ENCODE data around the gene VAV2.

VAV2 gene

DNA sequence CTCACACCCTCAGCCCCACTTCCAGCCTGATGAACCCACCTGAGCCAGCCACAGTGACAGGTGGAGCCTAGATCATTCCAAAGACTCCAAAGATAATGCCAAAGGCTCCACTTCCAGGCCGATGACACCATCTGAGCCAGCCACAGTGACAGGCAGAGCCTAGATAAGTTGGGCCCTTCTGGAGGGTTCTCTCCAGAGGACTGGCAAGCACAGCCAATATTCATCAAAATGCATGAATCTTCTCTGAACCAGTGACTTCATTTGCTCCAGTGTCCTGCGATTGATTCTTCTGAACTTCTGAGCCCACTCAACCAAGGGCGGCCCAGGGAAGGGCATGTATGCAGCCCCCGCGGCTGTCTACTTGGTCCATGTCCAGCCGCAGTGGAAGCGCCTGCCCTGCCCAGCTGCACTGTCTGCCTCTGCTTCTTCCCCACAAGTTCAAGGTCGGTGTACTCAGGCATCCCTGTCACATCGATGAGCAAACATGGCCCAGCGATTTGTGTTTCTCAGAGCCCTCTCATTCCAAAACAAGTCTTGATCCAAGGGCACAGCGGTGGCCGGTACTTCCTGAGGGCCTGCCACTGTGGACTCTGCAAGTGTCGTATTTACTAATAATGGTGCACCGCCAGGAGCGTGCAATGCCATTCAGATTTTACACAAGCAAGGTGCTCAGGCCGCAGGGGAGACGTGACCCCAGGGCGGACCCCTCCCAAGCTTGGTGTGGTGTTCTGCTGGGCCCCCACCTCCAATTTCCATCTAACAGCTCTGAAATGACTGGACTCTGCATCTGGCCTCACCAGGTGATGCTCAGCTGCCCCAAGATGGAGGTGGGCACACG lies 107.0 kb downstream of the VAV2 start:
- in situ Hi-C loops (cut with MboI; ENCODE audit: low sequenced_read_pairs, unreplicated experiment): no loop called here
- no peak for DNase-seq (ENCODE audit: low spot score)
- TF ChIP-seq, protein P1, sequence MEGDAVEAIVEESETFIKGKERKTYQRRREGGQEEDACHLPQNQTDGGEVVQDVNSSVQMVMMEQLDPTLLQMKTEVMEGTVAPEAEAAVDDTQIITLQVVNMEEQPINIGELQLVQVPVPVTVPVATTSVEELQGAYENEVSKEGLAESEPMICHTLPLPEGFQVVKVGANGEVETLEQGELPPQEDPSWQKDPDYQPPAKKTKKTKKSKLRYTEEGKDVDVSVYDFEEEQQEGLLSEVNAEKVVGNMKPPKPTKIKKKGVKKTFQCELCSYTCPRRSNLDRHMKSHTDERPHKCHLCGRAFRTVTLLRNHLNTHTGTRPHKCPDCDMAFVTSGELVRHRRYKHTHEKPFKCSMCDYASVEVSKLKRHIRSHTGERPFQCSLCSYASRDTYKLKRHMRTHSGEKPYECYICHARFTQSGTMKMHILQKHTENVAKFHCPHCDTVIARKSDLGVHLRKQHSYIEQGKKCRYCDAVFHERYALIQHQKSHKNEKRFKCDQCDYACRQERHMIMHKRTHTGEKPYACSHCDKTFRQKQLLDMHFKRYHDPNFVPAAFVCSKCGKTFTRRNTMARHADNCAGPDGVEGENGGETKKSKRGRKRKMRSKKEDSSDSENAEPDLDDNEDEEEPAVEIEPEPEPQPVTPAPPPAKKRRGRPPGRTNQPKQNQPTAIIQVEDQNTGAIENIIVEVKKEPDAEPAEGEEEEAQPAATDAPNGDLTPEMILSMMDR (IDR thresholded peaks at IDR 0.05; ENCODE audit: borderline replicate concordance, control extremely low read depth, extremely low read depth, insufficient read depth, missing control alignments): no peak

GRCh38 chr9:133882849-133883755 lies 109.0 kb downstream of the VAV2 start:
- TF ChIP-seq, protein P1 (IDR thresholded peaks at IDR 0.05; ENCODE audit: borderline replicate concordance, control extremely low read depth, extremely low read depth, insufficient read depth, missing control alignments): no peak
- in situ Hi-C loops (cut with MboI; ENCODE audit: low sequenced_read_pairs, unreplicated experiment): no loop called here
- DNase-seq (ENCODE audit: low spot score): no peak

- in situ Hi-C loops (cut with MboI; ENCODE audit: low sequenced_read_pairs, unreplicated experiment): no loop called here
- DNase-seq (ENCODE audit: low spot score): no peak
- TF ChIP-seq, protein P1 (IDR thresholded peaks at IDR 0.05; ENCODE audit: borderline replicate concordance, control extremely low read depth, extremely low read depth, insufficient read depth, missing control alignments): no peak
These were observed 110.3 kb downstream of the VAV2 start for GRCh38 chr9:133881671-133882381.

GRCh38 chr9:133880851-133881661 lies 111.1 kb downstream of the VAV2 start:
- in situ Hi-C loops (cut with MboI; ENCODE audit: low sequenced_read_pairs, unreplicated experiment): no loop called here
- TF ChIP-seq, protein P1 (IDR thresholded peaks at IDR 0.05; ENCODE audit: borderline replicate concordance, control extremely low read depth, extremely low read depth, insufficient read depth, missing control alignments): no peak
- DNase-seq (ENCODE audit: low spot score): no peak

GRCh38 chr9:133880136-133880535 lies 112.0 kb downstream of the VAV2 start:
- in situ Hi-C loops (cut with MboI; ENCODE audit: low sequenced_read_pairs, unreplicated experiment): no loop called here
- TF ChIP-seq, protein P1 (IDR thresholded peaks at IDR 0.05; ENCODE audit: borderline replicate concordance, control extremely low read depth, extremely low read depth, insufficient read depth, missing control alignments): no peak
- DNase-seq (ENCODE audit: low spot score): no peak

All from GM13976 (cell line).